WTC11 (cell line): ENCODE data around the gene PUM1. TPM values are rescaled to one million over a fixed set of nuclear protein-coding genes. Genes with fewer than 3 reads are reported as not detected.

Experiments used
- ATAC-seq: fragments of 200-7000 bp; cut with Tn5 transposase; 2 replicates; pipeline ENCODE4 v1.10.0; 2021; ENCODE audit warnings: mild to moderate bottlenecking, moderate library complexity
- CTCF ChIA-PET: fragments of 300-600 bp; sonication (Branson Sonifier 250); formaldehyde crosslinking; loops from one replicate; lab custom pipeline; 2021; ENCODE audit warnings: antibody characterized with exemption; lab: Charles Lee
- POLR2A ChIA-PET: fragments of 350-600 bp; sonication (Branson Sonifier 250); formaldehyde crosslinking; loops from one replicate; lab custom pipeline; 2021; ENCODE audit warnings: antibody characterized with exemption; lab: Charles Lee
- DNase-seq: peaks from one replicate; pipeline ENCODE4 v3.0.0; 2021; ENCODE audit warnings: low spot score
- H3K27ac Mint-ChIP-seq: 2 replicates; pipeline ENCODE4 v1.8.0; 2021; ENCODE audit warnings: mixed read lengths
- H3K27me3 Mint-ChIP-seq: 2 replicates; pipeline ENCODE4 v1.8.0; 2021; ENCODE audit warnings: low read depth, mild to moderate bottlenecking, moderate library complexity, mixed read lengths
- H3K36me3 Mint-ChIP-seq: 2 replicates; pipeline ENCODE4 v1.8.0; 2021; ENCODE audit warnings: mixed read lengths
- H3K4me1 Mint-ChIP-seq: 2 replicates; pipeline ENCODE4 v1.8.0; 2022; ENCODE audit warnings: mixed read lengths
- H3K4me3 Mint-ChIP-seq: 2 replicates; pipeline ENCODE4 v1.8.0; 2021; ENCODE audit warnings: mild to moderate bottlenecking, moderate library complexity, mixed read lengths
- H3K9me3 Mint-ChIP-seq: 2 replicates; pipeline ENCODE4 v1.8.0; 2021; ENCODE audit warnings: mixed read lengths
- AFF4 ChIP-seq: sonication (generic); formaldehyde crosslinking; IDR thresholded peaks from 2 replicates; pipeline ENCODE4 v1.8.1; 2023; ENCODE audit warnings: mild to moderate bottlenecking, missing genetic modification reagents, borderline replicate concordance
- ATF1 ChIP-seq: sonication (generic); formaldehyde crosslinking; IDR thresholded peaks from 2 replicates; pipeline ENCODE4 v1.8.1; 2023; ENCODE audit warnings: mild to moderate bottlenecking, moderate library complexity, missing genetic modification reagents
- ATF6 ChIP-seq: sonication (generic); formaldehyde crosslinking; IDR thresholded peaks from 2 replicates; pipeline ENCODE4 v1.8.1; 2023; ENCODE audit warnings: mild to moderate bottlenecking, missing genetic modification reagents
- ESRRA ChIP-seq: sonication (generic); formaldehyde crosslinking; IDR thresholded peaks from 2 replicates; pipeline ENCODE4 v1.8.1; 2022; ENCODE audit warnings: mild to moderate bottlenecking, missing genetic modification reagents, borderline replicate concordance
- ETV6 ChIP-seq: sonication (generic); formaldehyde crosslinking; IDR thresholded peaks from 2 replicates; pipeline ENCODE4 v1.8.1; 2022; ENCODE audit warnings: mild to moderate bottlenecking, missing genetic modification reagents
- FOXJ3 ChIP-seq: sonication (generic); formaldehyde crosslinking; IDR thresholded peaks from 2 replicates; pipeline ENCODE4 v1.9.0; 2021; ENCODE audit warnings: missing genetic modification reagents, mild to moderate bottlenecking, borderline replicate concordance
- GABPB1 ChIP-seq: sonication (generic); formaldehyde crosslinking; IDR thresholded peaks from 2 replicates; pipeline ENCODE4 v1.8.1; 2023; ENCODE audit warnings: mild to moderate bottlenecking, missing genetic modification reagents
- JAZF1 ChIP-seq: fragments of 250-450 bp; sonication (Bioruptor Pico); IDR thresholded peaks from 2 replicates; pipeline ENCODE4 v1.9.0; 2021; ENCODE audit warnings: moderate library complexity, mild to moderate bottlenecking, inconsistent platforms
- MAX ChIP-seq: sonication (generic); formaldehyde crosslinking; IDR thresholded peaks from 2 replicates; pipeline ENCODE4 v1.8.0; 2022; ENCODE audit warnings: mild to moderate bottlenecking, missing genetic modification reagents
- NR1H2 ChIP-seq: sonication (generic); formaldehyde crosslinking; IDR thresholded peaks from 2 replicates; pipeline ENCODE4 v1.9.0; 2021; ENCODE audit warnings: mild to moderate bottlenecking, moderate library complexity, missing genetic modification reagents
- NR2C2 ChIP-seq: sonication (generic); formaldehyde crosslinking; IDR thresholded peaks from 2 replicates; pipeline ENCODE4 v1.8.0; 2022; ENCODE audit warnings: mild to moderate bottlenecking, missing genetic modification reagents
- RELA ChIP-seq: sonication (generic); formaldehyde crosslinking; IDR thresholded peaks from 2 replicates; pipeline ENCODE4 v1.8.1; 2022; ENCODE audit warnings: missing genetic modification reagents, mild to moderate bottlenecking, borderline replicate concordance
- SMAD4 ChIP-seq: sonication (generic); formaldehyde crosslinking; IDR thresholded peaks from 2 replicates; pipeline ENCODE4 v1.8.0; 2022; ENCODE audit warnings: mild to moderate bottlenecking, missing genetic modification reagents
- TCF7 ChIP-seq: sonication (generic); formaldehyde crosslinking; IDR thresholded peaks from 2 replicates; pipeline ENCODE4 v1.8.0; 2022; ENCODE audit warnings: mild to moderate bottlenecking, low read depth, missing genetic modification reagents, moderate library complexity
- TEAD1 ChIP-seq: sonication (generic); formaldehyde crosslinking; IDR thresholded peaks from 2 replicates; pipeline ENCODE4 v1.8.0; 2022; ENCODE audit warnings: mild to moderate bottlenecking, missing genetic modification reagents
- ZNF396 ChIP-seq: fragments of 250-450 bp; sonication (Bioruptor Pico); IDR thresholded peaks from 2 replicates; pipeline ENCODE4 v1.8.0; 2021; ENCODE audit warnings: mild to moderate bottlenecking, moderate library complexity, borderline replicate concordance
- ZNF671 ChIP-seq: fragments of 250-450 bp; sonication (Bioruptor Pico); IDR thresholded peaks from 2 replicates; pipeline ENCODE4 v1.8.0; 2021; ENCODE audit warnings: mild to moderate bottlenecking
- total RNA-seq: library from RNA; stranded (reverse); gene quantifications from 3 replicates; pipeline ENCODE4 v1.2.3, GENCODE V29; 2021
- TF ChIP-seq, protein P1 (sequence below): sonication (generic); formaldehyde crosslinking; IDR thresholded peaks from 2 replicates; pipeline ENCODE4 v1.8.0; 2023; ENCODE audit warnings: mild to moderate bottlenecking, missing genetic modification reagents
- TF ChIP-seq, protein P2 (sequence below): sonication (generic); formaldehyde crosslinking; IDR thresholded peaks from 2 replicates; pipeline ENCODE4 v1.8.0; 2022; ENCODE audit warnings: mild to moderate bottlenecking, missing genetic modification reagents
- TF ChIP-seq, protein P3 (sequence below): sonication (generic); formaldehyde crosslinking; IDR thresholded peaks from 2 replicates; pipeline ENCODE4 v1.8.1; 2023; ENCODE audit warnings: mild to moderate bottlenecking, moderate library complexity, missing genetic modification reagents

PUM1 gene
- total RNA-seq, 1 experiment from 2014 or later: 147 TPM

- TF ChIP-seq ESRRA (CRISPR knock-in tag) (no peak), TEAD1 (no peak), AFF4 (CRISPR knock-in tag) (no peak), ZNF671 (CRISPR knock-in tag) (no peak), ATF6 (CRISPR knock-in tag) (no peak), RELA (CRISPR knock-in tag) (no peak), SMAD4 (CRISPR knock-in tag) (no peak), NR1H2 (CRISPR knock-in tag) (no peak), GABPB1 (CRISPR knock-in tag) (no peak), NR2C2 (CRISPR knock-in tag) (no peak), ETV6 (CRISPR knock-in tag) (no peak), MAX (CRISPR knock-in tag) (no peak), JAZF1 (CRISPR knock-in tag) (no peak), ATF1 (CRISPR knock-in tag) (no peak), FOXJ3 (no peak), ZNF396 (CRISPR knock-in tag) (no peak), TCF7 (CRISPR knock-in tag) (no peak)
- TF ChIP-seq, protein P1, sequence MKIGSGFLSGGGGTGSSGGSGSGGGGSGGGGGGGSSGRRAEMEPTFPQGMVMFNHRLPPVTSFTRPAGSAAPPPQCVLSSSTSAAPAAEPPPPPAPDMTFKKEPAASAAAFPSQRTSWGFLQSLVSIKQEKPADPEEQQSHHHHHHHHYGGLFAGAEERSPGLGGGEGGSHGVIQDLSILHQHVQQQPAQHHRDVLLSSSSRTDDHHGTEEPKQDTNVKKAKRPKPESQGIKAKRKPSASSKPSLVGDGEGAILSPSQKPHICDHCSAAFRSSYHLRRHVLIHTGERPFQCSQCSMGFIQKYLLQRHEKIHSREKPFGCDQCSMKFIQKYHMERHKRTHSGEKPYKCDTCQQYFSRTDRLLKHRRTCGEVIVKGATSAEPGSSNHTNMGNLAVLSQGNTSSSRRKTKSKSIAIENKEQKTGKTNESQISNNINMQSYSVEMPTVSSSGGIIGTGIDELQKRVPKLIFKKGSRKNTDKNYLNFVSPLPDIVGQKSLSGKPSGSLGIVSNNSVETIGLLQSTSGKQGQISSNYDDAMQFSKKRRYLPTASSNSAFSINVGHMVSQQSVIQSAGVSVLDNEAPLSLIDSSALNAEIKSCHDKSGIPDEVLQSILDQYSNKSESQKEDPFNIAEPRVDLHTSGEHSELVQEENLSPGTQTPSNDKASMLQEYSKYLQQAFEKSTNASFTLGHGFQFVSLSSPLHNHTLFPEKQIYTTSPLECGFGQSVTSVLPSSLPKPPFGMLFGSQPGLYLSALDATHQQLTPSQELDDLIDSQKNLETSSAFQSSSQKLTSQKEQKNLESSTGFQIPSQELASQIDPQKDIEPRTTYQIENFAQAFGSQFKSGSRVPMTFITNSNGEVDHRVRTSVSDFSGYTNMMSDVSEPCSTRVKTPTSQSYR (CRISPR knock-in tag): no peak
- TF ChIP-seq, protein P2, sequence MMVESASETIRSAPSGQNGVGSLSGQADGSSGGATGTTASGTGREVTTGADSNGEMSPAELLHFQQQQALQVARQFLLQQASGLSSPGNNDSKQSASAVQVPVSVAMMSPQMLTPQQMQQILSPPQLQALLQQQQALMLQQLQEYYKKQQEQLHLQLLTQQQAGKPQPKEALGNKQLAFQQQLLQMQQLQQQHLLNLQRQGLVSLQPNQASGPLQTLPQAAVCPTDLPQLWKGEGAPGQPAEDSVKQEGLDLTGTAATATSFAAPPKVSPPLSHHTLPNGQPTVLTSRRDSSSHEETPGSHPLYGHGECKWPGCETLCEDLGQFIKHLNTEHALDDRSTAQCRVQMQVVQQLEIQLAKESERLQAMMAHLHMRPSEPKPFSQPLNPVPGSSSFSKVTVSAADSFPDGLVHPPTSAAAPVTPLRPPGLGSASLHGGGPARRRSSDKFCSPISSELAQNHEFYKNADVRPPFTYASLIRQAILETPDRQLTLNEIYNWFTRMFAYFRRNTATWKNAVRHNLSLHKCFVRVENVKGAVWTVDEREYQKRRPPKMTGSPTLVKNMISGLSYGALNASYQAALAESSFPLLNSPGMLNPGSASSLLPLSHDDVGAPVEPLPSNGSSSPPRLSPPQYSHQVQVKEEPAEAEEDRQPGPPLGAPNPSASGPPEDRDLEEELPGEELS (CRISPR knock-in tag): no peak
- TF ChIP-seq, protein P3, sequence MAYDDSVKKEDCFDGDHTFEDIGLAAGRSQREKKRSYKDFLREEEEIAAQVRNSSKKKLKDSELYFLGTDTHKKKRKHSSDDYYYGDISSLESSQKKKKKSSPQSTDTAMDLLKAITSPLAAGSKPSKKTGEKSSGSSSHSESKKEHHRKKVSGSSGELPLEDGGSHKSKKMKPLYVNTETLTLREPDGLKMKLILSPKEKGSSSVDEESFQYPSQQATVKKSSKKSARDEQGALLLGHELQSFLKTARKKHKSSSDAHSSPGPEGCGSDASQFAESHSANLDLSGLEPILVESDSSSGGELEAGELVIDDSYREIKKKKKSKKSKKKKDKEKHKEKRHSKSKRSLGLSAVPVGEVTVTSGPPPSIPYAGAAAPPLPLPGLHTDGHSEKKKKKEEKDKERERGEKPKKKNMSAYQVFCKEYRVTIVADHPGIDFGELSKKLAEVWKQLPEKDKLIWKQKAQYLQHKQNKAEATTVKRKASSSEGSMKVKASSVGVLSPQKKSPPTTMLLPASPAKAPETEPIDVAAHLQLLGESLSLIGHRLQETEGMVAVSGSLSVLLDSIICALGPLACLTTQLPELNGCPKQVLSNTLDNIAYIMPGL (CRISPR knock-in tag): no peak
- Mint-ChIP-seq H3K27me3 (no peaks in the 10 kb centered on the region), H3K4me3 (no peak overlapping the region), H3K36me3 (peaks cover 92% of the 10 kb centered on the region), H3K27ac (peak overlapping the region; percentile 72), H3K9me3 (no peaks in the 10 kb centered on the region), H3K4me1 (peaks cover 7% of the 10 kb centered on the region)
- CTCF ChIA-PET: no interaction called here
- POLR2A ChIA-PET: no interaction called here
- no peak for DNase-seq
- no peak for ATAC-seq
Measured at GRCh38 chr1:30964706-30965105, 100.8 kb downstream of the PUM1 start.
